ENCODE measurements around the gene RAPSN. TPM values are rescaled to one million over a fixed set of nuclear protein-coding genes. Genes with fewer than 3 reads are reported as not detected.

The RAPSN gene
- total and polyA plus RNA-seq, 2 of the 8 experiments (the other 6 are each of a cell fraction or from before 2014, with no cell fraction given) = 0.06 to 0.34 TPM

DNA sequence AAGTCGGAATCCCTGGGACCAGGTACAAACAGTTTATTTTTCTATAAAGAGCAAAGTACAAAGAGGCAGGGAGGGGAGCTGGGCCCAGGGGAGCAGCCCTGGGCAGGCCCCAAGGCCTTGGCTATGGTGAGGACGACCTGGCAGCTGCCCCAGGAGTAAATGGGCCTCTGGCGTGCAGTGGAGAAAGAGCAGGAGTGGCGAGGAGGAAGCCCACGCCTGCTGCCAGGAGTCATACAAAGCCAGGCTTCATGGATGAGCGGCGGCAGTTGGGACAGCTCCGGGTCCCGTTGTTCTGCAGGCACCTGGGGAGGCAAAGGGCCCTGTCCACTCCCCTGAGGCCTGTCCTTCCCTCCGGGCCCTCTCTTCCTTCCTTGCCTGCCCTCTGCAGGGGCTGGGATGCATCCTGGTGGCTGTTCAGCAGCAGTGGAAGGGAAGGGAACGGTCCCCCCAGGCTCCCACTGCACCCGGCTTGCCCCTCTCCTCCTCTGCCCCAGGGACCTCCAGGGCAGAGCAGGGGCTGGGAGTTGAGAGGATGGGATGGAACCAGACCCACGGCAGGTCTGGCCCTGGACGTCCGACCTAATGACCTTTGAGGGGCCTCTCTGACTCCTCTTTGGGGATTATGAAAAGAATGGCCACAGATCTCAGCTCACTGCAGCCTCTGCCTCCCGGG, 11.1 kb downstream of the RAPSN start:
- no peaks in the 10 kb centered on the region for H3K79me1 ChIP-seq (ENCODE audit: low read depth, low read length)
- H4K5ac ChIP-seq (ENCODE audit: insufficient read length, low read depth, low read length) = no peak overlapping the region
- no peak overlapping the region for H3K14ac ChIP-seq (ENCODE audit: insufficient read length)
- no peak overlapping the region for H3K4me2 ChIP-seq (ENCODE audit: insufficient read depth in 1 of 2, low read depth in 2 of 2, low read length in 2 of 2)
- H3K36me3 ChIP-seq (ENCODE audit: control insufficient read depth in 2 of 4, insufficient read depth in 4 of 4, low read length in 3 of 4) = no peaks in the 10 kb centered on the region
- H3K9me3 ChIP-seq (ENCODE audit: insufficient read depth in 2 of 2, low read depth in 1 of 2, low read length in 1 of 2) = no peaks in the 10 kb centered on the region
- no peak overlapping the region for H2BK20ac ChIP-seq (ENCODE audit: low read length)
- DNase-seq (ENCODE audit: low read depth in 1 of 2, low spot score in 2 of 2) (no peak), FAIRE-seq (no peak)
- POLR2A ChIA-PET (ENCODE audit: partially characterized antibody) = interaction anchor here (0.5 to 2.5 kb wide), 5 partner anchors 10 to 262 kb away, joined by 3 to 11 read pairs (median 4); partner anchors contain the start of gene PSMC3
- H2BK5ac ChIP-seq (ENCODE audit: low read depth, low read length) = no peak overlapping the region
- H3K9ac ChIP-seq (replicated peaks in 1 of 4; ENCODE audit: extremely low read depth in 1 of 4, low read depth in 3 of 4, low read length in 3 of 4) = no peak overlapping the region
- no peak overlapping the region for H2BK12ac ChIP-seq (ENCODE audit: low read depth, low read length)
- H3K27ac ChIP-seq (ENCODE audit: low read depth, low read length) = no peak overlapping the region
- H3K56ac ChIP-seq (replicated peaks; ENCODE audit: insufficient read length, low read depth, low read length) = no peak overlapping the region
- H2BK120ac ChIP-seq (replicated peaks; ENCODE audit: low read depth, low read length) = no peak overlapping the region
- no peak overlapping the region for H4K91ac ChIP-seq (replicated peaks; ENCODE audit: insufficient read length, low read length)
- H4K20me1 ChIP-seq (replicated peaks in 1 of 2; ENCODE audit: control insufficient read depth in 1 of 2, insufficient read depth in 2 of 2, low read length in 2 of 2) = no peaks in the 10 kb centered on the region
- no peaks in the 10 kb centered on the region for H3K27me3 ChIP-seq (replicated peaks in 1 of 4; ENCODE audit: control insufficient read depth in 3 of 4, extremely low read depth in 1 of 4, insufficient read depth in 3 of 4, low read length in 3 of 4)
- no peak overlapping the region for H2BK15ac ChIP-seq (ENCODE audit: low read length)
- H2AK5ac ChIP-seq (ENCODE audit: low read depth, low read length) = no peak overlapping the region
- H3K4ac ChIP-seq (replicated peaks; ENCODE audit: insufficient read length, low read depth, low read length) = no peak overlapping the region
- no peak overlapping the region for H3K18ac ChIP-seq (ENCODE audit: extremely low read depth, low read length)
- H3K23me2 ChIP-seq (ENCODE audit: low read depth, low read length) = no peaks in the 10 kb centered on the region
- H4K8ac ChIP-seq (ENCODE audit: extremely low read depth, insufficient read depth, low read length) = no peak overlapping the region; the same call in none of the 2 replicates
- no peak overlapping the region for H3K4me3 ChIP-seq (ENCODE audit: extremely low read depth in 1 of 4, insufficient read depth in 2 of 4, low read depth in 3 of 4, low read length in 4 of 4)
- CTCF ChIA-PET (ENCODE audit: partially characterized antibody) = interaction anchor here (0.7 to 2.4 kb wide), 4 partner anchors 9 to 72 kb away, joined by 3 to 5 read pairs (median 4); partner anchors contain the start of gene SLC39A13
- WGBS, 2 experiments (ENCODE audit: extremely low coverage in 1 of 2, insufficient coverage in 1 of 2, insufficient read length in 1 of 2, insufficient replicate concordance in 2 of 2, low coverage in 1 of 2, low lambda C conversion rate in 2 of 2, missing lambda C conversion rate in 1 of 2) = 87% methylated on average over 13 of the region's 16 CpGs; no CpG with 5 or more reads in 1 of the 2 experiments
- H2AFZ ChIP-seq (ENCODE audit: low read length) = no peak overlapping the region
- no peaks in the 10 kb centered on the region for H3K79me2 ChIP-seq (ENCODE audit: control insufficient read depth in 1 of 2, insufficient read depth in 2 of 2, low read length in 2 of 2)
- H3K23ac ChIP-seq (ENCODE audit: insufficient read length) = no peak overlapping the region
- TF ChIP-seq BACH1 (IDR thresholded peaks at IDR 0.05; ENCODE audit: low read length) = no peak
- no peak for TF ChIP-seq SRF (IDR thresholded peaks at IDR 0.05; ENCODE audit: low read depth, low read length)
- TF ChIP-seq SP4 (IDR thresholded peaks at IDR 0.05; ENCODE audit: low read length) = no peak
- no peak for TF ChIP-seq HDAC2 (IDR thresholded peaks at IDR 0.05; ENCODE audit: borderline replicate concordance in 1 of 2, low read depth in 2 of 2, low read length in 2 of 2)
- H3K4me1 ChIP-seq (replicated peaks in 1 of 4; ENCODE audit: control insufficient read depth in 3 of 4, insufficient read depth in 4 of 4, low read length in 3 of 4) = no peaks in the 10 kb centered on the region
